ENCODE results near the gene CARMIL3.
"Not testable (repeated sequence)": the region's sequence is repeated elsewhere in the genome, so short reads cannot be mapped to it uniquely, and the experiment has no call there.

CARMIL3 gene

DNA sequence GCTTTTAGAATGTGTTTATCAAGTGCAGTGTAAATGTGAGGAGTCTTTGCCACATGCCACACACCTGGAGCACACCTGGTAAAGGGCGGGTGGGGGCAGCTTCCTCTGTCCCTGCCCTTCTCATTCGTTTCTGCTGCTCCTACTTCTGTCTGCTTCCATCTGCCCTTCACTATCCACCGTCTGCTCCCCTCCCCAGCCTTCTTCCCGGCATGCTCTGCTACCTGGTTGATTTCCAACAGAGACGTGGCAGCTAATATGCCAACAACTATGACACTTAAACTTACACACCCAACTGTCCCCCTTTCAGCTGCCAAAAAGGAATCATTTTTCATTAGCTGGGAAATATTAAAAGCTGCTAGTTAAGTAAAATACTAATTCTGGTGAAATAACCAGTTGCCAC, 9.1 kb upstream of the CARMIL3 start:
- DNase-seq, result no peak

DNA sequence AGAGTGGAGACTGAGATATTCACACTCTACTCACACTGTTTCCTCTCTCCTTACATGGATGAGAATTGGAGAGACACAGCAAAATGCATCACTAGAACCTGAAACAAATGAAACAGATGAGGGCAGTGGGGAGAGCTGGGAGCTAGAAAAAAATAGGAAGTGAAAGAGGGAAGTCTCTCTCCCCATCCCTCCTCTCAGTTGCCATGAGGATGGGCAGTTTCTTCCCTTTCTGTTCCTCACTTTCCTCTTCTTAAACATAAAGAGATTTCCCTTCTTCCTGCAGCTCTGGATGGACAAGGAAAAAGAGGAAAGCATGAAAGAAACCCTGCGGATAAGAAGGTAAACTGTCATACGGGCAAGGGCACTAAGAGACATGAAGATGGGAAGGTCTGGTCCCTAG, 2.8 kb upstream of the CARMIL3 start:
- DNase-seq, result not testable (repeated sequence)

DNA sequence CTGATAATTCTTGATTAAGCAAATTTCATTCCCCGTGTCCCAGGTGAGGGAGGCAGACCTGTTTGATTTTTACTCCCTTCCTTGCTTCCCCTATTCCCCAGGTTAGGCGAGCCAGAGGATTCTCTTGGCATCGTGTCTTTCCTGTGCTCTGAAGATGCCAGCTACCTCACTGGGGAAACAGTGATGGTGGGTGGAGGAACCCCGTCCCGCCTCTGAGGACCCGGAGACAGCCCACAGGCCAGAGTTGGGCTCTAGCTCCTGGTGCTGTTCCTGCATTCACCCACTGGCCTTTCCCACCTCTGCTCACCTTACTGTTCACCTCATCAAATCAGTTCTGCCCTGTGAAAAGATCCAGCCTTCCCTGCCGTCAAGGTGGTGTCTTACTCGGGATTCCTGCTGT, 1.1 kb upstream of the CARMIL3 start:
- not testable (repeated sequence) for DNase-seq

DNA sequence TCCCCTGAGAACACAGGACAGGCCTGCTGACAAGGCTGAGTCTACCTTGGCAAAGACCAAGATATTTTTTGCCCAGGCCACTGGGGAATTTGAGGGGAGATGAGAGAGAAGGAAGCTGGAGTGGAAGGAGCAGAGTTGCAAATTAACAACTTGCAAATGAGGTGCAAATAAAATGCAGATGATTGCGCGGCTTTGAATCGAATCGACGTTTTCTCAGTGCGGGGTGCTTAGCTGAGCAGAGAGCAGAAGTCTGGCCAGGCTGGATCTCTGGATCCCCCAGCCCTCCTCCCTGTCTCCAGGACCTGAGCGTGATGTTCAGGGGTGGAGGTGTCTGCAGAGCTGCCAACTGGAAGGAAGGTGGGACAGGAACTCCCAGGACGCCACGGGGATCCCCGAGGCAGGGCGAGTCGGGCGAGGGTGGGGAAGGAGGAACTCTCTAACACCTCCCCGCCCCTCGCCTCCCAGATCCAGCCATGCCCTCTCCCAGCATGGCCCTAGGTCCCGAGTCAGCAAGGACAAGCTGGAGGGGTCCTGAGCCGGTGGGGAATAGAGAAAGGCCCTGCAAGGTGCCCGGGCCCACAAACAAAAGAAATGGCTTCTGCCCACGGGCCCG, 527 bp upstream of the CARMIL3 start:
- no peak for DNase-seq

DNA sequence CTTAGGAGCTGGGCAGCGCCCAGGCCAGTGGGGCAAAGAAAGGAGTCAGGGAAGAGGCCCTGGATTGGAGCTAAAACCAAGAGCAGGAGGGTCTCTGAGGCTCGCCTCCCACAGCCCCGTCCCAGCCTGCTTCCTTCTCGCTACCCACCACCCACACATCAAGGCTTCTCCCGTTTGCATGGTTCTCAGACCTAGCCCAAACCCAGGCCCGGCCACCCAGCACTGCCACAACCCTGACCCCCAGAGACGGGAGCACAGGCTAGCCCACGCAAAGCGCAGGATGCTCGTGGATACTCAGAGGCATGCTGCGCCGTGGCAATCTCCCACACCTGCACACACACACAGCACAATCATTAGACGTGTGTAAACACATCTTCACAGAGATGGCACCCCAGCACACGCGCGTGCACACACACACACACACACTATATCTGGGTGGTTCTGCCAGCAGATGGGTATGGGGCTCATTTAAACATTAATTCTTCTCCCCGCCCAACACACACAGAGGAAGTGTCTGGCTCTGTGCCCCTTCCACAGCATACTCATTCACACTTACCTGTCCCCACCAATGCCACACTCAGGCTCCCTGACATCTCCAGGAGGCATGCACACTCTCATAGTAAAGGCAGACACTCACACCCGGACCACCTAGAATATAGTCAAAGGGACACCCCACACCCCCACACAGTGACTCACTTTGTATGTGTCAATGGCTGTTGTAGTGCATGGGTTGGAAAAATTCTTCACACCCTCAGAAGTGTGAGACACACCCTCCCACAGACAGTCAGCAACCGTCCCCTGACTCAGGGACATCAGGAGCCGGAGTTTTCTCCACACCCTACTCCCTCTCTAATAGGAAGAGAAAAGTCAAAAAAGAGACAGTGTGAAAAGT, 1.1 kb downstream of the CARMIL3 start:
- no peak for DNase-seq

DNA sequence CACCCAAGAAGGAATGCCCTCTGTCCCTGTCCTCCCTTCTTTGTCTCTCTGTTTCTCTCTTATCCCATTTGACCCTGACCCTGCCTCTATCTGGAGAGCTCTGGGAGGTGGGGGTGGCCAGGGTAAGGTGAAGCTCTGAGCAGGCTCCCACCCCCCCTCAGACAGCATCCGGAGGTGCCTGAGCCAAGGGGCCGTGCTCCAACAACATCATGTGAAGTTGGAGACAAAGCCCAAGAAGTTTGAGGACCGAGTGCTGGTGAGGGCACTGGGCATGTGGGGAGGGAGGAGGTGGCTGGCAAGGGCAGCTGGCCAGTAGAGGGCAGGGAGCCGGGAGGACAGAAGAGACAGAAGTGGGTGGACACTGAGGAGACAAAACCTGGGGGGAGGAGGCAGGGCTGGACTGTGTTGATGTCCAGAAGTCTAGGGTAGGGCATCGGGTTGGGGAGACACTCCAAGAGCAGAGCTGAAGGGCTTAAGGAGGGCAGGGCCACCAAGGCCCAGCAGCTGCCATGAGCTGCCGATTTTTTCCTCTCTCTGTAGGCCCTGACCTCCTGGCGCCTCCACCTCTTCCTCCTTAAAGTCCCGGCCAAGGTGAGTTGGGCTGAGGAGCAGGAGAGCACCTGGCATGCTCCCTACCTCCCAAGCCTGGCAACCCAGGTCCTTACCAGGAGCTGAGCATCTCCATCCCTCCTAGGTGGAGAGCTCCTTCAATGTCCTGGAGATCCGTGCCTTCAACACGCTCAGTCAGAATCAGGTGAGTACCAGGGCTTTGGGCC, 1.9 kb downstream of the CARMIL3 start:
- no peak for DNase-seq

DNA sequence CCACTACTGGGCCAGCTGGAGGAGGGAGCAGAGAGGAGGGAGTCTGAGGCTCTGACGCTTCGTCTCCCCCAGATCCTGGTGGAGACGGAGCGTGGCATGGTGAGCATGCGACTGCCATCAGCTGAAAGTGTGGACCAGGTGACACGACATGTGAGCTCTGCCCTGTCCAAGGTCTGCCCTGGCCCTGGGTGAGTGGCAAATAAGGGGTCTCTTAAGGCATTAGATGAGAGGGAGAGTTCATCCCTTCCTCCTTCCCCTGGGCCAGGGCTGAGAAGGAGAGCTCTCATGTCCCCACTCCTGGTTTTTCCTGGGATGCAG, 2.5 kb downstream of the CARMIL3 start:
- no peak for DNase-seq

DNA sequence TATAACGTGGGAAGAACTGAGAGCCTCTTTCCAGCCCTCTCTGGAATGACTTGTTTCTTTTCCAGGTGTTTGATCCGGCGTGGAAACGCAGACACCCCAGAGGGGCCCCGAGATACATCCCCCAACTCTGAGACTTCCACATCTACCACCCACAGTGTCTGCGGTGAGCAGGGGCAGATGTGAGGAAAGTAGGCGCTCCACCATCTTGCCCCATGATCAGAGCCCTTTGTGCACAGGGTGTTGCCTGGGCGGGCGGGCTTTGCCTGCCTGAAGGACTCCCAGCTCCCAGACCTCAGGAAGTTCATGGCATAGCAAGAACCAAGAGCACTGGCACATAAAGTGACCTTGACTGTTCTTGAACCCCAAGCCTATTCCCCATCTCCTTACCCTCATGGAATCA, 2.8 kb downstream of the CARMIL3 start:
- DNase-seq, result no peak

DNA sequence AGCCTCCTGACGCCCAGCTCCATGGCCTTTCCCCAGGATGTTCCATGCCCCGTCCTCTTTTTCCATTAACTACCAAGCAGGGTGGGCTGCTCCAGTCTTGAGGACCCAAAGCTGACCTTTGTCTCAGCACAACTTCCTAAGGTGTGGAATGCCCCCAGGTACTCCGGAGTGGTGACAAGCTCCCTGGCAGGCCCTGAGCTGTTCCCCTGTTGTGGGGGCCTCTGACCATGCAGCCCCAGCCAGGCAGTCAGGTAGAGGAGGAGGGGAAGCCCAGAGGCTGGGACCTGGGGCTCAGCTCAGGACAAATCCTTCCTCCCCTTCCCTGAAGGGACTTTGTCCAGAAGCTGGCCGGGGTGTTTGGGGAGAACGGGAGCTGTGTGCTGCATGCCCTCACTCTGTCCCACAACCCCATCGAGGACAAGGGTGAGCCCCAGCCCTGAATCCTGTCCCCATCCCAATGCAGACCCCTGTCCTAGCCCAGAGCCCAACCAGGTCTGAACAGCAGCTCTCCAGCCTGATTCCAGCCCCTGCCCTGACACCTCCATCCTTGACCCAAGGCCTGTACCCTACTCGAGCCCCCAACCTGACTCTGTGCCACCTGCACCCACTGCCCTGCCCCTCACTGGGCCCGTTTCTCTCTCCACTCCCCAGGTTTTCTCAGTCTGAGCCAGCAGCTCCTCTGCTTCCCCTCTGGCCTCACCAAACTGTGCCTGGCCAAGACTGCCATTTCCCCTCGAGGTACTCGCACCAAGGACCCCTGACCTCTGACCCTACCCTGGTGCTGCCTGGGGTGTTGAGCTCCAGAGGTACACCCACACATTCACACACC, 4.4 kb downstream of the CARMIL3 start:
- no peak for DNase-seq

DNA sequence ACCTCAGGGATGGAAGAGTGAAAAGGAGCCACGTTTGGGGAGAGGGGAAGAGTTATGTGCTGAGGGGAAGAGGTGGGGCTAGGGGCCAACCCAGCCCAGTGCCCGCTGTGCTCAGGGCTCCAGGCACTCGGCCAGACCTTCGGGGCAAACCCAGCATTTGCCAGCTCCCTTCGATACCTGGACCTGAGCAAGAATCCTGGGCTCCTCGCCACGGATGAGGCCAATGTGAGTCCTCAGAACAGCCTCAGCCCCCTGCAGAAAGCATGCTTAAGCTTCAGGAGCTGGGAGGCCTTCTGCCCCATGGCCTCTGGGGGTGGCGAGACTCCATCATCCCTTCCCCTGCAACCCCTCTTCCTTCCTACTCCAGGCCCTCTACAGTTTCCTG, 5.0 kb downstream of the CARMIL3 start:
- DNase-seq, result no peak

DNA sequence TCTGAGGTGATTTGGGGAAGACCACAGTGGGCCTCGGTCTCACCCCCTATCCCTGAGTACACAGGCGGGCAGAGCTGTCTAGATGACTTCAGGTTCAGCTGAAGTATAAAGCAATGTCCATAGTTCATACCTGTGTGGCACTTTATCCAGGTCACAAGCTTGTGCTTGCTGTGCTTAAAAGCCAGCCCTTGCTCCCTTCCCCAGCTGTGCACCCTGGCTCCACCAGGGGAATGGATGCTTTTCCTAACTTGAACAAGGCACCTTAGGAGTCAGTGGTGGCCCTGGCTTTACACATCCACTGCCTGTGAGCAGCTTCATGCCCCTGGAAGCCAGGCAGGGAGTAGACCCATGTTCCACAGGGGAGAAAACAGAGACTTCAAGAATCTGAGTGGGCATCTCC, 5.5 kb downstream of the CARMIL3 start:
- no peak for DNase-seq

DNA sequence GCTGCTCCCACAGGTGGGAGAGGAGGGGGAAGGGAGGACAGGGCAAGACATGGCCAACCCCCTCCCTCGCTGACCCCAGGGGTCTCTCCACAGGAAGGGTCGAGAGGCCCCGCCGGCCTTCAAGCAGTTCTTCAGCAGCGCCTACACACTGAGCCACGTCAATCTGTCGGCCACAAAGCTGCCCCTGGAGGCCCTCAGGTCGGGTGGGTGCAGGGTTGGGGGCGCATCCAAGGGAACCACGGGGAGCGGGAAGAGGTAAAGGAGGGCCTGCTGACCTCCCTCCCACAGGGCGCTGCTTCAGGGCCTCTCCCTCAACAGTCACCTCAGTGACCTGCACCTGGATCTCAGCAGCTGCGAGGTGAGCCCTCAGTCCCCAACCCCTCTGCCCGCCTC, 6.1 kb downstream of the CARMIL3 start:
- DNase-seq, result no peak

DNA sequence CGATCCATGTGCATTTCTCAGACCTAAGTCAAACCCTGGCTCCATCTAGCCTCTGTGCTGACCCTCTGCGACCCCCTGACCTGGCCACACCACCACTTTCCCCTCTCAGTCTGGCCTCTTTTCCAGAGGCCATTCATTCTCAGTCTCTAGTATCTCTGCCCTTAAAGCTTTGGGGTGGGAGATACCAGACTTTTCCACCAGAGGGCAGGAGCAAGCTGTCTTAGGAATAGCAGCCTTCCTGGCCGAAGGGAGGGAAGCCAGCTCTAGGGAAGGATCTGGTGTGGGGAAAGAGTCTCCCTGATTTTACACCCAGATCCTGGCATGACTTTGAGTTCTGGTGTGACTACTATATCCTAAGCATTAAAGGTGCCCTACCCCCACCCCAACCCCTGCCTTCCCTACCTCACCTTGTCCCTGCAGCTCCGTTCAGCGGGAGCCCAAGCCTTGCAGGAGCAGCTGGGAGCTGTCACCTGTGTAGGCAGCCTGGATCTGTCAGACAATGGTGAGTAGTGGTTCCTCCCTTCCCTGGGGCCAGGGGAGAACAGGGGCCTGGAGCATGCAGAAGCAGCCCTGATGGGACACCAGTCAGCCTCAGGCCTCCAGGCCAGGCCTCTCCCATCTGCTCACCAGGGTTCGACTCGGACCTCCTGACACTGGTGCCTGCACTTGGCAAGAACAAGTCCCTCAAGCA, 6.6 kb downstream of the CARMIL3 start:
- peak; percentile 54 for DNase-seq

DNA sequence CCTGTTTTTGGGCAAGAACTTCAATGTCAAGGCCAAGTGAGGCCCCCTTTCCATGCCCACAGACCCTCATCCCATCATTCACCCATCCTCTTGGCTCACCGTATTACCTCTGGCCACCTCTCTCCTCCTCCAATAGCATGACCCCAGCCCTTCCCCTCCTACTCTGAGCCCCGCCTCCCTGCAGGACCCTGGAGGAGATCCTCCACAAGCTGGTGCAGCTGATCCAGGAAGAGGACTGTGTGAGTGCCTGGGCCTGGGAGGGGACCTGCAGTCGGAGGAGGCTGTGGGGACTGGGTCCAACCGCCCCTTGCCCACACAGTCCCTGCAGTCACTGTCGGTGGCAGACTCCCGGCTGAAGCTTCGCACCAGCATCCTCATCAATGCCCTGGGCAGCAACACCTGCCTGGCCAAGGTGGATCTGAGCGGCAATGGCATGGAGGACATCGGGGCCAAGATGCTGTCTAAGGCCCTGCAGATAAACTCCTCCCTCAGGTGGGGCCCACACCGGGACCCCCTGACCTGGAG, 7.2 kb downstream of the CARMIL3 start:
- no peak for DNase-seq

DNA sequence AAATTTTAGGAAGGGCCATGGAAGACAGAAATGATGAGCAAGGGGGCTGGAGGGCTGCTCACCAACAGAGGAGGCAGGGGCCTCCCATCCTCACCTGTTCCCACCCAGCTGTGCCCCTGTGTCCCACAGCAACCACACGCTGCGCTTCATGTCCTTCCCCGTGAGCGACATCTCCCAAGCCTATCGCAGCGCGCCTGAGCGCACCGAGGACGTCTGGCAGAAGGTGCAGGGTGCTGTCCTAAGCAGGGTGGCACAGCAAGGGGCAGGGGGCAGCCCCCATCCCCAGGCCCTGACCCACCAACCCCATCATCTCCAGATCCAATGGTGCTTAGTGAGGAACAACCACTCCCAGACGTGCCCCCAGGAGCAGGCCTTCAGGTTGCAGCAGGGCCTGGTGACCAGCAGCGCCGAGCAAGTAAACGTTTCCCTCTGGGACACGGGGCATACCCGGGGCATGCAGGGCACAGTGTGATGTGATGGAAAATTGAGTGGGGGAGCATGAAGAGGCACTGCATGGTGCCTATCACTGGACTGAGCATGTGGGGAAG, 8.1 kb downstream of the CARMIL3 start:
- no peak for DNase-seq

DNA sequence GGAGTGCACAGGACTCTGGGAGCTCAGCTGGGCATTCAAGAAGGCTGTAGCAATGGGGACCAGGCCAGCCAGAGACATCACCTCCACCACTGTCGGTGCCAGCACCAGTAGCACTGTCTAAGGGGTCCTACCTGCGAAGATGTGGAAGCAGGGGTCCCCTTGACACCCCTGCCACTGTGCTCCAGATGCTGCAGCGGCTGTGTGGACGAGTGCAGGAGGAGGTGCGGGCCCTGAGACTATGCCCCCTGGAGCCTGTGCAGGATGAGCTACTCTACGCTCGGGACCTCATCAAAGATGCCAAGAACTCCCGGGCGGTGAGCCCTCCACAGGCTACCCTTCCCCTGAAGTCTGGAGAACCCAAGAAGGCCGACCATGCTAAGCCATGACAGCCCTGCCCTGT, 8.6 kb downstream of the CARMIL3 start:
- DNase-seq, result no peak

DNA sequence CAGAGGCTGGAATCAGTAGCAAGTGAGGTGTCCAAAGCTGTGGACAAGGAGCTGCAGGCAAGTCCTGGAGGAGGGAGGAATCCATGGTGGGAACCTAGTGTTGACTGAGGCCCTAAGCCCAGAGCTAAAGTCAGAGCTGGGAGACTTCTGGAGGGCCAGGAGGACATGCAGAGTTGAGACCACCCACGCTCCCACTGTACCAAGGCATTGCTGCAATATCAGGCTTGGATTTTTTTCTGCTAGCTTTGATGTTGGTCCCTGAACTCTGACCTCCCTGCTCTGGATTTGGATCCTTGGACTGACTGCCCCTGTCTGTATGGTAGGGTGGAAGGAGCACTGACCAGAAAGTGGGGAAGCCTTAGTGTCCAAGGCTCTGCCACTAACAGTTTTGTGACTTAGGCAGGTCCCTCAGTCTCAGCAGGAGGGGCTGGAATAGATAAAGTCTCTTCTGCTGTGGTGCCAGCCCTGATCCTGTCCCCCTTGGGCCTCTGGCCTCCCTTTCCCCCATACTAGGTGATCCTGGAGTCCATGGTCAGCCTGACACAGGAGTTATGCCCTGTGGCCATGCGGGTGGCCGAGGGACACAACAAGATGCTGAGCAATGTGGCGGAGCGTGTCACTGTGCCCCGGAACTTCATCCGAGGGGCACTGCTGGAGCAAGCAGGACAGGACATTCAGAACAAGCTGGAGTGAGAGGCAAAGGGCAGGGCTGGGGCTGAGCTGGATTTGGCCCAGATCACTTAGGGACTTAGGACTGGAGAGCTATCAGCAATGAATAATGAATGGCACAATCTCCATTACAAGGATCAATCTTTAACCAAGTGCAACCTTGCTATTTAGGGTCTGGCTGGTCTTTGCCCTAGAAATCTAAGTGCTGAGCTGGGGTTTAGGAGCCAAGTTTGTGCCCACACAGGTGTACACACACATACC, 9.4 kb downstream of the CARMIL3 start:
- DNase-seq, result no peak

DNA sequence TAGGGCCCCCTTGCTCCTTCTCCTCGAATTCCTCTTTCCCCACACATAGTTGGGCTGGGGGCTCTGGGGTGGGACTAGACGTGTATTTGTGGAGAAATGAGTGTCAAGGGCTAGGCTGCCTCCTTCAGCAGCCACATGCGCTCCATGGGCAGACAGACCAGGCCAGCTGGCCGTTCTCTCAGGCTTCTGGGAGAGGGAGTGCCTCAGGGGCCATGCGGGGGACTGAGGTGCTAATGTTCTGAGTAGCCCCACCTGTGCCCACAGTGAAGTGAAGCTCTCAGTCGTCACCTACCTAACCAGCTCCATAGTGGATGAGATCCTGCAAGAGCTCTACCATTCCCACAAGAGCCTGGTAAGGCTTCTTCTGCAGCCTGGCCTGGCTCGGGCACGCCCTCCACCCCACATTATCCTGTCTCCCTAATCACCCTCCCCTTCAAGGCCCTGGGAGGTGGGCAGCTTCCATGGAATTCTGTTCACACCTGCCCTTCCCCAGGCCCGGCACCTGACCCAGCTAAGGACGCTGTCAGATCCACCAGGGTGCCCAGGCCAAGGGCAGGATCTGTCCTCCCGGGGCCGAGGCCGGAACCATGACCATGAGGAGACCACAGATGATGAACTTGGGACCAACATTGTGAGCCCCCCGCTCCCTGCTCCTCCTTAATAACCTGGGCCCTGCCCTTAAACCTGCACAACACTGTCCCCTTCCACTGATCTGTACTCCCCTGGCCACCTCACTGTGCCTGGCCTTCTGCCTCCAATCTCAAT, 10.6 kb downstream of the CARMIL3 start:
- DNase-seq, result no peak

DNA sequence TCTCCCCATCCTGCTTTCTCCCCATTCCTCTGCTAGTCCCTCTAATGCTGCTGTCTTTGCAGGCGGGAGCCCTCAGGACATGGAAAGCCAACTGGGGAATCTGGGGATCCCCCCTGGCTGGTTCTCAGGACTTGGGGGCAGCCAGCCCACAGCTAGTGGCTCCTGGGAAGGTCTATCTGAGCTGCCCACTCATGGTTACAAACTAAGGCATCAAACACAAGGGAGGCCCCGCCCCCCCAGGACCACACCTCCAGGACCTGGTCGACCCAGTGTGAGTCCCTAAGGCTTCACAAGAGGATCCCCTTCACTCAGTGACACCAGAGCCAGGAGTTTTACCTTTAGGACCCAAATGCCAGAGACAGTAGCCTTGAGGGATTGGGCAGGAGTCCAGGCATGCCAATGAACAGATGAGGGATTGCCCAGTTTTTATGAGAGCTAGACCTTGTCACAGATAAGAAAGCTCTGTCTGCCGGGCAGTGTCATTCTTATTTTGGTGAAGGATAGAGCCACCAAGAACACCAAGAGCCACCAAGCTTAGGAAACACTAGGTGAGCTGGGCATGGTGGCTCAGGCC, 11.5 kb downstream of the CARMIL3 start:
- no peak for DNase-seq
